Measurements from ENCODE around the gene ALKBH6. TPM values are rescaled to one million over a fixed set of nuclear protein-coding genes. Genes with fewer than 3 reads are reported as not detected.
A peak's percentile ranks its signal among the peaks of the same experiment; 100 is the strongest.

Gene ALKBH6
- total RNA-seq, 2 experiments from 2014 or later, result 41.0 to 44.7 TPM

DNA sequence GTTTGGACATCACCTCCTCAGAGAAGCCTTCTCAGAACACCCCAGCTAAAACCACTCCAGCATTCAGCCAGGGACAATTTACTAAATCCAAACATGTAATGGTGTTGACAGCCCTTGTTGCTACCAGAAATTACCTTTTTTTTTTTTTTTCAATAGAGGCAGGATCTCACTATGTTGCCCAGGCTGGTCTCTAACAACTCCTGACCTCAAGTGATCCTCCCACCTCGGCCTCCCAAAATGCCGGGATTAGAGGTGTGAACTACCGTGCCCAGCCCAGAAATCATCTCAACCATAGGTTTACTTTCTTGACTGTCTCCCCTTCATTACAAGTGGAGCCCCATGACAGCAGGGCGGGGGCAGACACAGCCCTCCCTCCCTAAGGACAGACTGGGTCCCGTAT lies 9.4 kb upstream of the ALKBH6 start:
- no peak for ATAC-seq
- no peaks in the 10 kb centered on the region for H3K27me3 Mint-ChIP-seq
- no peak for DNase-seq
- CTCF ChIA-PET, result no interaction called here
- H3K4me1 Mint-ChIP-seq, result no peaks in the 10 kb centered on the region
- H3K4me3 Mint-ChIP-seq, result no peak overlapping the region
- H3K27ac Mint-ChIP-seq, result no peak overlapping the region
- peaks cover 18% of the 10 kb centered on the region for H3K36me3 Mint-ChIP-seq
- no peaks in the 10 kb centered on the region for H3K9me3 Mint-ChIP-seq (ENCODE audit: low read depth)

DNA sequence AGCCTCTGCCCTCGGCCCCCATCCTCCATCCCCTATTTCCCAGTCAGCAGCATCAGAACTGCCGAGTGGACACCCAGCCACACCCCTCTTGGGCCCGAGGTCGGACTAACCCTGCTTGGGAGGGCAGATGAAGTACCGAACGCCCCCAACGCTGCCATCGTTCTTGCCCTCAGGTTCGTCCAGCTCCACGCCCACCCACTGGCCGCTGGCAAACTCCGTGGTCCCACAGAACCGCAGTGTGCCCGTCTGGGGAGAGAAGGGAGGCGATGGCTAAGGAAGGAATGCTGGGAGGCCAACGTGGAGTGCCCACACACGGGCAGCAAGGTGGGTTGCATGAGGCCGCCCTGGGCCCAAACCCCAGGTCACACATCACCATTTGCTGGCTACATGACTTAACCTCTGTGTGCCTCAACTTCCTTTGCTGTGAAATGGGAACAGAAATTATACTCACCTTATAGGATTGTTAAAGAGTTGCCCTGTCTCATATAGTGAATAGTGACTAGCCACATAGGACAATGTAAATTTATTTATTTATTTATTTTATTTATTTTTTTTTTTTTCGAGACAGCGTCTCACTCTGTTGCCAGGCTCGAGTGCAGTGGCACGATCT lies 5.2 kb upstream of the ALKBH6 start:
- no peak for DNase-seq
- H3K36me3 Mint-ChIP-seq, result peaks cover 22% of the 10 kb centered on the region
- no peak overlapping the region for H3K4me3 Mint-ChIP-seq
- no peaks in the 10 kb centered on the region for H3K9me3 Mint-ChIP-seq (ENCODE audit: low read depth)
- H3K4me1 Mint-ChIP-seq, result peaks cover 19% of the 10 kb centered on the region
- no peak for ATAC-seq
- CTCF ChIA-PET, result no interaction called here
- H3K27ac Mint-ChIP-seq, result no peak overlapping the region
- no peaks in the 10 kb centered on the region for H3K27me3 Mint-ChIP-seq

DNA sequence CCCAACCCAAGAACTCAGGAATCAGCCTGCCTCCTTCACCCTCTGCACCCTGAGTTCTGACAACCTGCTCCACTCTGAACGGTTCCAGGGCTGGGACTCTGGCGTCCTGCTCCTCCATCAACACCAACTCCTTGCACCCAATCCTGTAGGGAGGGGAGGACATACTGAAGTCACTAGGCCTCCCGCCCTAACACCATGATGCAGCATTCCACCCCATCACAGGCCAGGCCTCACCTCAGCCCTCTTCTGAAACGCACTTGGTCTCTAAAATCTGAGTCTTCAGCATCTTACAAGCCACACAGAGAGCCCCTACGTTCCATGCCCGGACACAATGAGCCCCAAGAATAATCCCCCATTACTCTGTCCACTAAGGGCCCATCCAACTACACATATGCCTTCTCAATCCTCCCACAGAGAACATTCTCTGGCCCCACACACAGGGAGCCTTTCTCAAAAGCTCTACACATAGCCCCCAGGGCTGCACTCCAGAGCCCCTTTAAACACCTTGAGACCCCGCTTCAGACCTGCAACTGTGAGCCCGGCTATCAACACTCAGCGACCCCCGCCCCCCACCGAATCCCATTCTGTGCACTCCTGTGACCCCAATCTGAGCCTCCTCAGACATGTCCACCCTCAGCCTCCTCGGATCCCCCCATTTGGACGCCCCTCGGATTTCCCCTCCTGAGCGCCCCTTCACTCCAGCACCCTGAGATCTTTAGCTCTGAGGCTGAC lies 567 bp downstream of the ALKBH6 start:
- Mint-ChIP-seq H3K27me3 (no peaks in the 10 kb centered on the region), H3K4me3 (peak overlapping the region; percentile 92), H3K4me1 (peaks cover 33% of the 10 kb centered on the region), H3K36me3 (peaks cover 4% of the 10 kb centered on the region), H3K9me3 (ENCODE audit: low read depth) (no peaks in the 10 kb centered on the region), H3K27ac (peak overlapping the region; percentile 95)
- DNase-seq, result no peak
- CTCF ChIA-PET, result interaction anchor here (0.7 to 1.5 kb wide), 4 partner anchors 19 to 240 kb away, joined by 3 to 4 read pairs (median 3); no protein-coding TSS in a partner anchor
- no peak for ATAC-seq

DNA sequence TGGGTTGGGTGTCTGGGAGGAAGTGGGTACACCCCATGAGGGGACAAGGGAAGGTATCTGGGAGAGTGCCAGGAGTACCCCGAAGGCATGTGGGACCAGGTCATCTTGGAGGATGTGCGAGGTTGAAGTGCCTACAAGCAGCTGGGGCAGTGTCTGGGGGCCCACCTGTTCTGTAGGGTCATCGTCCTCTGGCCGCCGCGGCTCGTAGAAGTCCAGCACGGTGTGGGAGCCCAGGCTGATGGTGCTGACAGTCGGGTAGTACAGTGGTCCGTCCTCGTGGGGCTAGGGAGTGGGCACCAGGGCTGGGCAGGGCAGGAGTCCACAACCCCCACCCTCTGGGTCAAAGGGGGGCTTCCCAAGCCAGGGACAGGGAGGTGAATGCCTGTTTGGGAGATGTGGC lies 3.6 kb downstream of the ALKBH6 start:
- DNase-seq, result no peak
- no peaks in the 10 kb centered on the region for H3K9me3 Mint-ChIP-seq (ENCODE audit: low read depth)
- H3K4me1 Mint-ChIP-seq, result peaks cover 25% of the 10 kb centered on the region
- CTCF ChIA-PET, result no interaction called here
- no peaks in the 10 kb centered on the region for H3K36me3 Mint-ChIP-seq
- no peak for ATAC-seq
- H3K4me3 Mint-ChIP-seq, result no peak overlapping the region
- H3K27me3 Mint-ChIP-seq, result no peaks in the 10 kb centered on the region
- no peak overlapping the region for H3K27ac Mint-ChIP-seq

DNA sequence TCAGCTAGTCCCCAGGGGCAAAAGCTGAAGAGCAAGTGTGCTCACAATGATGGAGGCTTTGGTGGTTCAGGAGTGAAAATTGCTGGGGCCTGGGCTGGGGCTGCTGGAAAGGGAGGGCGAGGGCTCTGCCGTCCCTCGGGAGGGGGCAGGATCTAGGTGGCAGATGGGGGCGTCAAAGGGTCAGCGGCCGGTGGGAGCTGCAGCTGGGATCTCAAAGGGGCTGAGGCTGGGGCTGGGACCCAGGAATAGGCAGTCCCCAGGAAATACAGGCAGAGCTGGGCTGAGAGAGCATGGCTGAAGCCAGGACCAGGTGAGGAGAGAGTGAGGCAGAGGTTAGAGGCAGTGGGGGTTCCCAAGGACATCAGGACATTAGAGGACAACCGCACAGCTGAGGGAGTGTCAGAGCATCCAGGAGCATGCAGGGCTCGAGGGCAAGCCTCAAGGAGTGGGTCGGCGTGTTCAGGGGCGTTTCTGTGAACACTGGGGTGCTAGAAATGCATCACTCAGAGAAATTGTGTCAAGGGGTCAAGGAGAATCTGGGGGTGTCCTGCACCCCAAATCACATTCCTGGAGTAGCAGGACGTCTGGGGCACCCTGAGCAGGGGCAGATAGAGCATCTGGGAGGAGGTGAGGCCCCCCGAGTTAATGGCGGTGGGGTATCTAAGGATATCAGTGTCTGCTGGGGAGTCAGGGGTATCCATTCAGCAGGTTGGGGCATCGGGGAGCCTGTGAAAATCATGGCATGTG lies 4.2 kb downstream of the ALKBH6 start:
- Mint-ChIP-seq H3K4me3 (no peak overlapping the region), H3K4me1 (peaks cover 19% of the 10 kb centered on the region), H3K27me3 (no peaks in the 10 kb centered on the region), H3K27ac (no peak overlapping the region), H3K9me3 (ENCODE audit: low read depth) (no peaks in the 10 kb centered on the region), H3K36me3 (no peaks in the 10 kb centered on the region)
- no peak for ATAC-seq
- no peak for DNase-seq
- CTCF ChIA-PET, result interaction anchor here (1.3 kb wide), 1 partner anchor 51 kb away, joined by 3 read pairs; no protein-coding TSS in a partner anchor

DNA sequence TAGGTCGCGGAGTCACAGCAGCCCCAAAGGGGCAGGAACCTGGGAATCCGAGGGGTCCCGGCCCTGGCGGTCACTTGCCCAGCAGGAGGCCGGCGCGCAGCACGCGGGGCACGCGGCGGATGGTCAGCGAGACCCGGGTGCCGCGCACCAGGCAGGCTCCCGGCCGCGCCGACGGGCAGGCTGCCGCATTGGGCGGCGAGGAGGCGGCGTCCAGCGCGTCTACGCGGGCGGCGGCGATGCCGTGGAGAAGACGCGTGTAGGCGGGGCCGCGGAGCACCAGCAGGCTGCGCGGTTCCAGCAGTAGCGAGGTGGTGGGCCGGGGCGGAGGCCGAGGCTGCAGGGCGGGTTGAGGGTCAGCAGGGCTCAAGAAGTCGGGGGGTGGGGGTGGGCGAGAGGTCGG lies 4.8 kb downstream of the ALKBH6 start:
- Mint-ChIP-seq H3K27ac (no peak overlapping the region), H3K36me3 (no peaks in the 10 kb centered on the region), H3K9me3 (ENCODE audit: low read depth) (no peaks in the 10 kb centered on the region), H3K4me1 (peaks cover 14% of the 10 kb centered on the region), H3K27me3 (no peaks in the 10 kb centered on the region), H3K4me3 (no peak overlapping the region)
- peak; percentile 24 for ATAC-seq
- CTCF ChIA-PET, result interaction anchor here (1.3 kb wide), 1 partner anchor 51 kb away, joined by 3 read pairs; no protein-coding TSS in a partner anchor
- DNase-seq, result peak; percentile 54

DNA sequence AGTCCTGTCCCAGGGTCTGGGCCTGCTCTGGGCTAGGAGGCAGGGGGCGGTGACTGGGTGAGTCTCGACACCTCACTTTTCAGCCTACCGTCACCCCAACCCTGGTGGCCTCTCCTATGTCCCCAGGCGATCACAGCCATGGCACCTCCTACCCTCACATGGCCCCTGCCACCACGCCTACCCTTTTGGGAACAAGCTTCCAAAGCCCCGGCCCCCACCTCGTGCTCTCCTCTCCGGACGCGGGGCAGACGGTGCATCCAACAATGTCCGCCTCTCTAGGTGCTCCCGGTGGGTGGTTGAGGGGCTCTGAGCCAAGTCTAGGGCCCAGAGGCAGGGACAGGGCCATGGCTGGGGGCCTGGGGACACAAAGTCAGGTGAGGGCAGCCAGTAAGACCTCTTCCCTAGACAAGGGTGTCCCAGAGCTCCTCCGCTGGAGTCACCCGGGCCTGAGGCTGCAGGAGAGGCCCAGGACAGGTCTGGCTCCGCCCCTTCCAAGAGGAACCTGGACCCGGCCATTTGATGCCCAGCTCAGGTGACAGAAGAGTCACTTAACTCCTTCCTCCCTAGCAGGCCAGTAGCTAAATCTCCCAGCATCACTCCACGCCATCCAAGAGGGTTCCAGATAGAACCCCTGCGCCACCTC lies 5.6 kb downstream of the ALKBH6 start, which contains the start of gene SYNE4:
Gene SYNE4 (minus strand): TSS at position 478 of the 643 bp plus-strand sequence. CDS start 132 bp downstream, at position 346.
- H3K9me3 Mint-ChIP-seq (ENCODE audit: low read depth), result no peaks in the 10 kb centered on the region
- ATAC-seq (no peak), DNase-seq (no peak)
- no peaks in the 10 kb centered on the region for H3K36me3 Mint-ChIP-seq
- CTCF ChIA-PET, result interaction anchor here (1.3 kb wide), 1 partner anchor 50 kb away, joined by 3 read pairs; no protein-coding TSS in a partner anchor
- H3K27ac Mint-ChIP-seq, result no peak within 1 kb of the TSS
- peak within 1 kb of the TSS; percentile 20 for H3K4me3 Mint-ChIP-seq
- no peaks in the 10 kb centered on the region for H3K27me3 Mint-ChIP-seq
- peaks cover 13% of the 10 kb centered on the region for H3K4me1 Mint-ChIP-seq

DNA sequence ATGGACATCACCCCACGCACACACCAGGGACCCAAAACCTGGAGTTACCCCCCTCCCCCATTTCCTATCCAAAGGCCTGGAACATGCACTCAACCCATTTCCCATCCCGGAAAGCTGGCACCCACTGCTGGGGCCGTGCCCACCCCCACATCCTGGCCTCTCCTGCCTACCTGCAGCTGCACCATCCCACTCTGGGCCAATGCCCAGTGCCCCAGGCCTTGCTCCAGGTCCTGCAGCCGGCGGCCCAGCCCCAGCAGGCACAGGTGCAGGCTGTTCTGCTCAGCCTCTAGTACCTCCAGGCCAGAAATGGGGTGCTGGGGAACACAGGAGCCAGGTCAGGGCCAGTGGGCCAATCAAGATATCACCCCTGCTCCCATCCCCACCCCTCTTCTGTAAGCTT lies 7.1 kb downstream of the ALKBH6 start:
- H3K4me3 Mint-ChIP-seq, result no peak overlapping the region
- no peaks in the 10 kb centered on the region for H3K9me3 Mint-ChIP-seq (ENCODE audit: low read depth)
- DNase-seq, result no peak
- H3K36me3 Mint-ChIP-seq, result peaks cover under 1% of the 10 kb centered on the region
- peaks cover 10% of the 10 kb centered on the region for H3K4me1 Mint-ChIP-seq
- ATAC-seq, result no peak
- H3K27ac Mint-ChIP-seq, result no peak overlapping the region
- H3K27me3 Mint-ChIP-seq, result no peaks in the 10 kb centered on the region
- CTCF ChIA-PET, result no interaction called here

DNA sequence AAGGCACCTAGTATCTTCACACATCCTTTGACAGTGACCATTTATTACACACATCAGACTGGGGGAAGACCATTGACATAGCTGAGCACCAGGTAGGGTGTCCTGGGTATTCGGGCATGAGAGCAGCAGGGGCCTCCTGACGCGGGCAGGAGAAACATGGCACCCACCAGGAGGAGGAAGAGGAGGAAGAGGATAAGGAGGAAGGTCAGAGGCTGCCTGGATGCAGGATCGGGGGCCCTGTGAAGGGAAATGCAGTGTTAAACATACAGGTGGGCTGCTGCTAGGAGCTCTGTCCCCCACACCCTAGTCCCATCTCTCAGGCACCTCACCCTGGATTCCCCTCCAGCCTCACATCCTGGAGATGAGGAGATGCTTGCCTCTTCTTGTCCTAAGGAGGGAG lies 10.7 kb downstream of the ALKBH6 start:
- Mint-ChIP-seq H3K36me3 (peaks cover 4% of the 10 kb centered on the region), H3K9me3 (ENCODE audit: low read depth) (no peaks in the 10 kb centered on the region), H3K4me1 (peaks cover 5% of the 10 kb centered on the region), H3K27me3 (no peaks in the 10 kb centered on the region), H3K4me3 (no peak overlapping the region), H3K27ac (no peak overlapping the region)
- no peak for DNase-seq
- CTCF ChIA-PET, result no interaction called here
- no peak for ATAC-seq

DNA sequence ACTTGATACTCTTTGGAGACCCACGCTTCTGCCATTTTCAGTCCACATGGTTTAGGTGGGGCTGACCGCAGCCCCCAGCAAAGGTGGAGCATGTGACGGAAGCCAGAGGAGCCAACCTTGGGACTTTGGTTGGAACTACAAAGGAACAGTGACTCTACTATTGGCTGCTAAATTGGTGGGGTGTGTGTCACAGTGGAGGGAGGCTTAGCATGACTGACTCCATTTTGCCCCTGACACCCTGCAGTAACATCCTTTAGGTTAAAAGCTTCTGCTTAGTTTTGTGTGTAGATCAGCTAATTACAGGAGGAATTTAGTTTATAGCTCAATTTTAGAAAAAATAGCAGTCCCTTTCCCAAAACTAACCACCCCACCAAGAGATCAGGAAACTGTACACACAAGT lies 12.4 kb downstream of the ALKBH6 start:
- ATAC-seq, result no peak
- no peak for DNase-seq
- peaks cover 7% of the 10 kb centered on the region for H3K36me3 Mint-ChIP-seq
- H3K4me1 Mint-ChIP-seq, result peaks cover 14% of the 10 kb centered on the region
- CTCF ChIA-PET, result interaction anchor here (0.6 kb wide), 1 partner anchor 48 kb away, joined by 3 read pairs; no protein-coding TSS in a partner anchor
- no peak overlapping the region for H3K4me3 Mint-ChIP-seq
- no peaks in the 10 kb centered on the region for H3K9me3 Mint-ChIP-seq (ENCODE audit: low read depth)
- H3K27me3 Mint-ChIP-seq, result no peaks in the 10 kb centered on the region
- H3K27ac Mint-ChIP-seq, result no peak overlapping the region

DNA sequence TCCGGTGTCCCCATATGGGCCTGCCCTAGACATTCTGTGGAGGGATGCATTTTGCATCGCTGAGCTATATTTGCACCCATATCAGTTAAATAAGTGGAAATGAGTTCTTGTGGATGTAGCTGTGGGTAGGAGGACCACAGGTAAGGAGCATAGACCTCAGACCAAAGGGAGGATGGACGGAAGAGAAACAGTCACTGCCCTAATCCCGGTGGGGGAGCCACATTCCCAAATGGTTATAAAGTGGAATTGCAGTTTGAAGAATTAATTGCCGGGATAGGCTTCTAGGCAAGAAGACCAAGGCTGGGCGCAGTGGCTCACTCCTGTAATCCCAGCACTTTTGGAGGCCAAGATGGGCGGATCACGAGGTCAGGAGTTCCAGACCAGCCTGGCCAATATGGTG lies 17.2 kb downstream of the ALKBH6 start:
- H3K27me3 Mint-ChIP-seq, result no peaks in the 10 kb centered on the region
- peaks cover 6% of the 10 kb centered on the region for H3K36me3 Mint-ChIP-seq
- CTCF ChIA-PET, result interaction anchor here (1.2 kb wide), 1 partner anchor 18 kb away, joined by 3 read pairs; no protein-coding TSS in a partner anchor
- no peak overlapping the region for H3K4me3 Mint-ChIP-seq
- DNase-seq (no peak), ATAC-seq (no peak)
- H3K4me1 Mint-ChIP-seq, result peaks cover 32% of the 10 kb centered on the region
- no peak overlapping the region for H3K27ac Mint-ChIP-seq
- no peaks in the 10 kb centered on the region for H3K9me3 Mint-ChIP-seq (ENCODE audit: low read depth)

DNA sequence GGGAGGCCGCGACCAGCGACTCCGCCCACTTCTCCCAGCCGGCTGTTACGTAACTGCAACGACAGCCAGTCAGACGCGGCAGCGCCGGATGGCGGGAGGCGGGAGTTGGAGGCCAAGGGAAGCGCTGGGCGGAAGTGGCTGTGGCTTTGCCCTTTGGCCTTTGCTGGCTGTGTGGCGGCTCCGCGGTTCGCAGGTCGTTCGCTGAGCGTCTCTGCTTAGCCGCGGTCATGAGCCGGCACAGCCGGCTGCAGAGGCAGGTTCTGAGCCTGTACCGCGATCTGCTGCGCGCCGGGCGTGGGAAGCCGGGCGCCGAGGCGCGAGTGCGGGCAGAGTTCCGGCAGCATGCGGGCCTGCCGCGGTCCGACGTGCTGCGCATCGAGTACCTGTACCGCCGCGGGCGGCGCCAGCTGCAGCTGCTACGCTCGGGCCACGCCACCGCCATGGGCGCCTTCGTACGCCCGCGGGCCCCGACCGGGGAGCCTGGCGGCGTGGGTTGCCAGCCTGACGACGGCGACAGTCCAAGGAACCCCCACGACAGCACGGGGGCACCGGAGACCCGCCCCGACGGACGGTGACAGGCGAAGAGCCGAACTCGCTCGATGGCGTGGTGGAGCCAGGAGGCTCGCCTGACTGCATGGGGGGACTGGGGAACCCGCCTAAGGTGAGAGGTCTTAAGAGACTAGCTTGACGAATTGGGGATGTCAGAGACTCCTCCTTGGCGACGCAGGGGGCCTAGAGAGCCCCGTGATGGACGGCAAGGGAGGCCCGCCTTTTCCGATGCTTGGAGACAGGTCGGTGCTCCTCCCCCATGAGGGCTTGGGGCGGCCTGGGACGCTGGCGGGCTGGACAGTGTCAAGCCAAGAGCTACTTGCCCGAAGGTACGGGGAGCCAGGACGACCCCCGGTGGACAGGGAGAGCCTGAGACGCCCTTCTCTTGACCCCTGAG lies 18.7 kb downstream of the ALKBH6 start, which contains the start of gene SDHAF1:
Gene SDHAF1 (plus strand): TSS at position 141 of the 946 bp plus-strand sequence. CDS start 87 bp downstream, at position 228.
- Mint-ChIP-seq H3K27me3 (no peaks in the 10 kb centered on the region), H3K4me1 (peaks cover 30% of the 10 kb centered on the region), H3K27ac (peak within 1 kb of the TSS; percentile 86), H3K9me3 (ENCODE audit: low read depth) (no peaks in the 10 kb centered on the region), H3K36me3 (peaks cover 4% of the 10 kb centered on the region), H3K4me3 (peak within 1 kb of the TSS; percentile 79)
- DNase-seq (peak; percentile 97), ATAC-seq (peak; percentile 91)
- CTCF ChIA-PET, result interaction anchor here (1.2 to 1.8 kb wide), 3 partner anchors 9 to 52 kb away, joined by 3 to 4 read pairs (median 4); no protein-coding TSS in a partner anchor
